OCI-LY3 (cell line): Measurements from ENCODE around the gene GPAM.
"Not testable (repeated sequence)": the region's sequence is repeated elsewhere in the genome, so short reads cannot be mapped to it uniquely, and the experiment has no call there.

Experiments used
- H2AFZ ChIP-seq: fragments of 200-600, 300-600 bp; shearing (Covaris generic); 2 replicates; pipeline ENCODE4 v1.6.0; 2014; ENCODE audit warnings: antibody characterized with exemption, low read depth, low read length
- H3K27ac ChIP-seq: fragments of 200-600, 300-600 bp; sonication (generic); 2 replicates; pipeline ENCODE4 v1.5.1; 2014; ENCODE audit warnings: mild to moderate bottlenecking, low read length, moderate library complexity, mixed read lengths
- H3K27me3 ChIP-seq: fragments of 200-600, 300-600 bp; sonication (generic); 2 replicates; pipeline ENCODE4 v1.6.1; 2014; ENCODE audit warnings: low read depth, low read length, mixed read lengths
- H3K36me3 ChIP-seq: fragments of 200-600, 300-600 bp; sonication (generic); replicated peaks from 2 replicates; pipeline ENCODE3; 2014; ENCODE audit warnings: low read depth, low read length, mixed read lengths
- H3K4me1 ChIP-seq: fragments of 300-600, 200-600 bp; sonication (generic); 2 replicates; pipeline ENCODE4 v1.6.1; 2014; ENCODE audit warnings: low read length, mixed read lengths
- H3K4me2 ChIP-seq: fragments of 200-600, 300-600 bp; sonication (generic); 2 replicates; pipeline ENCODE4 v1.6.1; 2014; ENCODE audit warnings: low read length, mixed read lengths
- H3K4me3 ChIP-seq: fragments of 300-600, 200-600 bp; sonication (generic); 2 replicates; pipeline ENCODE4 v1.5.1; 2014; ENCODE audit warnings: antibody characterized with exemption, mild to moderate bottlenecking, low read length, moderate library complexity
- H3K79me2 ChIP-seq: fragments of 300-600, 200-600 bp; shearing (Covaris generic); 2 replicates; pipeline ENCODE4 v1.6.1; 2014; ENCODE audit warnings: mild to moderate bottlenecking, low read length, mixed read lengths
- H3K9ac ChIP-seq: fragments of 300-600, 200-600 bp; shearing (Covaris generic); 2 replicates; pipeline ENCODE4 v1.6.0; 2014; ENCODE audit warnings: mild to moderate bottlenecking, low read length, moderate library complexity
- H3K9me3 ChIP-seq: fragments of 200-600, 300-600 bp; shearing (Covaris generic); 2 replicates; pipeline ENCODE4 v1.6.1; 2014; ENCODE audit warnings: low read length, mixed read lengths; ENCODE audit not compliant: insufficient read depth
- H4K20me1 ChIP-seq: fragments of 200-600, 300-600 bp; sonication (generic); 2 replicates; pipeline ENCODE4 v1.6.1; 2016; ENCODE audit warnings: low read length, mixed read lengths; ENCODE audit not compliant: insufficient read depth
- CTCF ChIP-seq: fragments of 200-600, 300-600 bp; sonication (generic); IDR thresholded peaks from 2 replicates; pipeline ENCODE4 v1.5.1; 2014; ENCODE audit warnings: antibody characterized with exemption, low read length, low read depth
- EZH2phosphoT487 ChIP-seq: fragments of 200-600 bp; shearing (Covaris generic); IDR thresholded peaks from 2 replicates; pipeline ENCODE4 v1.6.1; 2018; ENCODE audit warnings: antibody characterized with exemption, mixed run types, low read depth

The GPAM gene

GRCh38 chr10:112230325-112230988 lies 46.9 kb upstream of the GPAM start:
- H3K36me3 ChIP-seq, result no peaks in the 10 kb centered on the region
- no peaks in the 10 kb centered on the region for H4K20me1 ChIP-seq
- no peaks in the 10 kb centered on the region for H3K9me3 ChIP-seq
- H3K4me1 ChIP-seq, result peaks cover 33% of the 10 kb centered on the region
- TF ChIP-seq EZH2phosphoT487 (no peak), CTCF (no peak)
- no peaks in the 10 kb centered on the region for H3K79me2 ChIP-seq
- H2AFZ ChIP-seq, result no peak overlapping the region
- H3K9ac ChIP-seq, result no peak overlapping the region
- no peak overlapping the region for H3K27ac ChIP-seq
- H3K4me2 ChIP-seq, result no peak overlapping the region
- no peak overlapping the region for H3K4me3 ChIP-seq
- no peaks in the 10 kb centered on the region for H3K27me3 ChIP-seq

DNA sequence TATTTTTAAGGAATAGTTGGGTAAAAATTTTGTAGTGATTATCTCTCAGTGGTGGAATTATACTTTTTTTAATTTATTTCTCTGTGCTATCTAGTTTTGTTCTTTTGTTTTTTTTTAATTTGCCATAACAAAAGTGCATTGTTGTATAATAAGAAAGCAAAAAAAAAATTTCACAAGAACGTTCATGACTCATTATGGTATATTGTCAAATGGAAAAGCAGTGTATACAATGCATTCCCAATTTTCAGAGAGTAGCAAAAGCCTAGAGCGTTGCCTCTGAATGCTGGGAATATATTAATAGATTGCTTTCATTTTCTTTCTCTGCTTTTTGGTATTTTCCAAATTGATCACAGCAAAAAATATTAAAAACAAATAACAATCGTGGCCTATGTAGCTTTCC lies 46.3 kb upstream of the GPAM start:
- Histone ChIP-seq H3K4me2 (no peak overlapping the region), H3K9me3 (no peaks in the 10 kb centered on the region), H2AFZ (no peak overlapping the region), H4K20me1 (no peaks in the 10 kb centered on the region), H3K9ac (no peak overlapping the region), H3K79me2 (no peaks in the 10 kb centered on the region), H3K27ac (no peak overlapping the region), H3K4me3 (no peak overlapping the region), H3K4me1 (peaks cover 33% of the 10 kb centered on the region), H3K36me3 (no peaks in the 10 kb centered on the region), H3K27me3 (no peaks in the 10 kb centered on the region)
- no peak for TF ChIP-seq EZH2phosphoT487
- TF ChIP-seq CTCF, result no peak

- no peak for TF ChIP-seq CTCF
- no peak for TF ChIP-seq EZH2phosphoT487
- H3K4me2 ChIP-seq, result no peak overlapping the region
- no peaks in the 10 kb centered on the region for H4K20me1 ChIP-seq
- H2AFZ ChIP-seq, result no peak overlapping the region
- no peak overlapping the region for H3K27ac ChIP-seq
- no peak overlapping the region for H3K4me3 ChIP-seq
- H3K4me1 ChIP-seq, result peaks cover 31% of the 10 kb centered on the region
- H3K9ac ChIP-seq, result no peak overlapping the region
- no peaks in the 10 kb centered on the region for H3K9me3 ChIP-seq
- H3K36me3 ChIP-seq, result no peaks in the 10 kb centered on the region
- H3K79me2 ChIP-seq, result no peaks in the 10 kb centered on the region
- H3K27me3 ChIP-seq, result no peaks in the 10 kb centered on the region
Observed at GRCh38 chr10:112229096-112229495, 45.5 kb upstream of the GPAM start.

GRCh38 chr10:112228366-112229088 lies 45.0 kb upstream of the GPAM start:
- not testable (repeated sequence) for H3K9ac ChIP-seq, H2AFZ ChIP-seq, H3K9me3 ChIP-seq

More at GRCh38 chr10:112228366-112229088, 45.0 kb upstream of the GPAM start:
- not testable (repeated sequence) for H4K20me1 ChIP-seq, H3K27ac ChIP-seq, H3K79me2 ChIP-seq, H3K27me3 ChIP-seq, H3K36me3 ChIP-seq, H3K4me2 ChIP-seq, H3K4me3 ChIP-seq
- H3K4me1 ChIP-seq, result peaks cover 27% of the 10 kb centered on the region
